ENCODE results near the gene KRTAP2-2.
"Not testable (repeated sequence)": the region's sequence is repeated elsewhere in the genome, so short reads cannot be mapped to it uniquely, and the experiment has no call there.

The KRTAP2-2 gene

DNA sequence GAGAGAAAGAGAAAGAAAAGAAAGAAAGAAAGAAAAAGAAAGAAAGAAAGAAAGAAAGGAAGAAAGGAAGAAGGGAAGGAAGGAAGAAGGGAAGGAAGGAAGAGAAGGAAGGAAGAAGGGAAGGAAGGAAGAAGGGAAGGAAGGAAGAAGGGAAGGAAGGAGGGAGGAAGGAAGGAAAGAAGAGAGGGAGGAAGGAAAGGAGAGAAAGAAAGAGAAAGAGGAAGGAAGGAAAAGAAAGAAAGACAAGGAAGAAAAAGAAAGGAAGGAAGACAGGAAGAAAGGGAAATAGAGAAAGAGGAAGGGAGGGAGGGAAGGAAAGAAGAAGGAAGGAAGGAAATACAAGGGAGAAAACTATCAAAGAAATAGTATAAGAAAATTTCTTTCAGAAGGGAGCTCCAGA is 21.8 kb upstream of the KRTAP2-2 start:
- peaks cover 41 to 45% of the 10 kb centered on the region in 2 donors for H3K27me3 Mint-ChIP-seq
- no peak for DNase-seq
- no peak overlapping the region for H3K4me3 Mint-ChIP-seq
- peaks cover 2% of the 10 kb centered on the region for H3K36me3 Mint-ChIP-seq (ENCODE audit: insufficient read depth)
- H3K27ac Mint-ChIP-seq, result no peak overlapping the region
- no peaks in the 10 kb centered on the region for H3K9me3 Mint-ChIP-seq
- no peaks in the 10 kb centered on the region for H3K4me1 Mint-ChIP-seq (ENCODE audit: low read depth in 2 of 2)
- no peak for ATAC-seq (replicated peaks)

DNA sequence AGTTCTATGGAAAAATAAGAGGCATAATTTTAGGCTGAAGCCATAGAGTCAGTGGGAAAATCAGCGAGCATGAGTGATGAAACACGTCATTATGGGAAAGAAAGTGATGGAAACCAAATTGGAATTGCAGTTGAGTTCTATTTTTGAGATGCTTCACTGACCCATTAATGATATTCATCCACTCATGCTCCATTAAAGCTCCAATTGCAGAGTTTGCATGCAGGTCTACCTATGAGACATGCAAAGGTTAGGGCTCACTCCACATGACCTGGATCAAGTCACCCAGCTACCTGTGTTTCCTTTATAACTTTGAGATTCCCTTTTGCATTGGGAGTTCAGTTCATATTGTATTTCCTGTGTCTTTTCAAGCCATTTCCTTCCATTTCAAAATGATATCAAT is 18.6 kb upstream of the KRTAP2-2 start:
- Mint-ChIP-seq H3K27ac (no peak overlapping the region), H3K4me3 (no peak overlapping the region), H3K27me3 (peaks cover 25 to 38% of the 10 kb centered on the region in 2 donors), H3K36me3 (ENCODE audit: insufficient read depth) (peaks cover 2% of the 10 kb centered on the region), H3K9me3 (no peaks in the 10 kb centered on the region), H3K4me1 (ENCODE audit: low read depth in 2 of 2) (no peaks in the 10 kb centered on the region)
- no peak for ATAC-seq (replicated peaks)
- DNase-seq, result no peak

DNA sequence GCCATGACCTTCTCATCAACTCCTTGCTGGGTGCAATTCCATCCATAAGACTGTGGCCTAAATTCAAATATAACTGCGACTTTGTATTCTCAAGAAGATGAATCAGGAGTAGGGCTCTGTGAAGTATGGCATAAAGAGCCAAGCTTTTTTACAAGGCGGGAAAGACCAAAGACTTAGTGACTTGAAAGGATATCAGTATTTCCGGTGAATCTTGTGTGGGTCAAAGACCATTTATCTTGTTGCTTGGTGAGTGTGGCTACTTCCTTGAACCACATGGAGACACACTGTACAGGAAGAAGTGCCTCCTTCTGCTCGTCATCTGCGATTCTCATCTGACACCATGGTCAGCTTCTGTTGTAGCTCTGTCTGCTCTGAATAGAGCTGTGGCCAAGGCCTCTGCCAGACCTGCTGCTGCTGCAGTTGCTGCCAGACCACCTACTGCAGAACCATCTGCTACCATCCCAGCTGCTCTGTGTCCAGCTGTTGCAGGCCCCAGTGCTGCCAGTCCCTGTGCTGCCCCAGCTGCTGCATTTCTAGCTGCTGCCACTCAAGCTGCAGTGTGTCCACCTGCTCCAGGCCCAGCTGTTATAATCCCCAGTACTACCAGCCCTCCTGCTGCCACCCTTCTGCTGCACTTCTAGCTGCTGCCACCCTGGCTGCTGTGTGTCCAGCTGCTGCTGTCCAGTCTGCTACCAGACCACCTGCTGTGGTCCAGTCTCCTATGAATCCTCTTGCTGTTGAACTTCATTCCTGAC is 16.8 kb upstream of the KRTAP2-2 start:
- H3K4me3 Mint-ChIP-seq, result no peak overlapping the region
- no peaks in the 10 kb centered on the region for H3K4me1 Mint-ChIP-seq (ENCODE audit: low read depth in 2 of 2)
- no peak for DNase-seq
- no peak overlapping the region for H3K27ac Mint-ChIP-seq
- H3K9me3 Mint-ChIP-seq, result no peaks in the 10 kb centered on the region
- ATAC-seq (replicated peaks), result no peak
- peaks cover 19 to 22% of the 10 kb centered on the region in 2 donors for H3K27me3 Mint-ChIP-seq
- peaks cover 2% of the 10 kb centered on the region for H3K36me3 Mint-ChIP-seq (ENCODE audit: insufficient read depth)

DNA sequence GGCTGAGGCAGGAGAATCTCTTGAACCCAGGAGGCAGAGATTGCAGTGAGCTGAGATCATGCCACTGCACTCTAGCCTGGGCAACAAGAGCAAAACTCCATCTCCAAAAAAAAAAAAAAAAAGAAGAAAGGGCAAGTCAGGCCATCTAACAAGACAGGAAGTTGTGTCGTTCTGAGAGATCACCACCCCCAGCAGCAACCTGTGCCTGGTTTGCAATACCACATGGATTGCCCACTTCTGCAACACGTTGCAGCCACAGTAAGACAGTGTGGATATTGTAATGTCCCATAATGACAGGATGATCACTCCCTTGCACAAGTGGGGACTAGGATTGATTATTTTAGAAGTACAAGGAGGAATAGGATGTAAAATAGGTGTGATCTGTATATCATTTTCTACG is 14.0 kb upstream of the KRTAP2-2 start:
- Mint-ChIP-seq H3K4me1 (ENCODE audit: low read depth in 2 of 2) (no peaks in the 10 kb centered on the region), H3K4me3 (no peak overlapping the region), H3K27ac (no peak overlapping the region), H3K9me3 (no peaks in the 10 kb centered on the region), H3K27me3 (no peaks in the 10 kb centered on the region), H3K36me3 (ENCODE audit: insufficient read depth) (no peaks in the 10 kb centered on the region)
- no peak for DNase-seq
- no peak for ATAC-seq (replicated peaks)

DNA sequence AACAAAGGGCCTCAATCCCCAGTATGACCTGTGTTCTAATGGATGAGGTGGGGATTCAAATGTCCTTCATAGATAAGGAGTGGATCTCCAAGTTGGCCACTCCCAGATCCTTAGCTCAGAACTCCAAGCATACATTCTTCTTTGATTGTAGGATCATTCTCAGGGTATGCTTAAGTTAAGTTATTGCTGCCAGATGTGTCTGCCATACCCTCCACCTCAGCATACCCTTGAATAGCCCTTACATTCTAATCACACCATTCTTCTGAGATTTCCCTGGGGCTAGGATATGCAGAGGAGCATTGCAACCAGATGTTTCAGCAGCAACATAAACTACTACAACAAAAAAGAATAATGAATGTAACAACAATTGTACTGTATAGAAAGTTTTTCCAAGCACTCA is 12.3 kb upstream of the KRTAP2-2 start:
- no peaks in the 10 kb centered on the region for H3K36me3 Mint-ChIP-seq (ENCODE audit: insufficient read depth)
- H3K9me3 Mint-ChIP-seq, result no peaks in the 10 kb centered on the region
- no peak overlapping the region for H3K27ac Mint-ChIP-seq
- no peaks in the 10 kb centered on the region for H3K27me3 Mint-ChIP-seq
- ATAC-seq (replicated peaks) (no peak), DNase-seq (no peak)
- no peaks in the 10 kb centered on the region for H3K4me1 Mint-ChIP-seq (ENCODE audit: low read depth in 2 of 2)
- no peak overlapping the region for H3K4me3 Mint-ChIP-seq

- H3K4me1 Mint-ChIP-seq (ENCODE audit: low read depth in 2 of 2), result no peaks in the 10 kb centered on the region
- H3K4me3 Mint-ChIP-seq, result no peak within 1 kb of the TSS
- DNase-seq (no peak), ATAC-seq (replicated peaks) (no peak)
- H3K27ac Mint-ChIP-seq, result no peak within 1 kb of the TSS
- H3K27me3 Mint-ChIP-seq, result peaks cover 3 to 11% of the 10 kb centered on the region in 2 donors
- H3K36me3 Mint-ChIP-seq (ENCODE audit: insufficient read depth), result no peaks in the 10 kb centered on the region
- no peaks in the 10 kb centered on the region for H3K9me3 Mint-ChIP-seq
These were observed 11.0 kb upstream of the KRTAP2-2 start, which contains the start of gene KRTAP2-4 for GRCh38 chr17:41065829-41066624. TSS of gene KRTAP2-4 (minus strand) at chr17:41065879. CDS start at chr17:41065845, 34 bp downstream.

DNA sequence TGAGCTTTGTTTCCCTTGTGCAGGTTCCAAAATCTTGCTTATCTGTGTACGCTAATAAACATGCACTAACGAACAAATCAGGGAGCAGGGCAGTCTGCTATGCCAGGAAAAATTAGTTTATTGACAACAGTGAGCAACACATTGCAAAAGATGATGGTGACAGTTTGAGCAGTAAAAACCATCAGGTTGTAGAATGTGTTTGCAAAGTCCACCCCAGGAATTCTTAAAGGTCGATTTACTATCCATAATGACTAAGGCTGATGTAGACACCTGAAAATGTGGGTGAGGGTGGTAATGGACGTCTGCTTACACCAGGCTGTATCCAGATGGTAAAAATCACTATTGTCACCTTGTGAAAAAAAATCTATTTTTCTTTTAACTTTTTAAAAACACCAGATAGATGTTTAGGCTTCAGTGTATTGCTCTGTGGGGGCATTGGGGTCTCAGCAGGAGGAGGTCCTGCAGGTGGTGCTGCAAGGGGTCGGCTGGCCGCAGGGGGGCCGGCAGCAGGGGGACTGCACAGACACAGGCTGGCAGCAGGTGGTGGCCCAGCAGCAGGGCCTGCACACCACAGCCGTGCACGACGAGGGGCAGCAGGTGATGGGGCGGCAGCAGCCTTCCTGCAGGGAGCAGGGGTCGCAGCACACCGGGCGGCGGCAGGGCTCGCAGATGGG is 10.1 kb upstream of the KRTAP2-2 start:
- not testable (repeated sequence) for H3K4me1 Mint-ChIP-seq (ENCODE audit: low read depth in 2 of 2); H3K36me3 Mint-ChIP-seq (ENCODE audit: insufficient read depth)

DNA sequence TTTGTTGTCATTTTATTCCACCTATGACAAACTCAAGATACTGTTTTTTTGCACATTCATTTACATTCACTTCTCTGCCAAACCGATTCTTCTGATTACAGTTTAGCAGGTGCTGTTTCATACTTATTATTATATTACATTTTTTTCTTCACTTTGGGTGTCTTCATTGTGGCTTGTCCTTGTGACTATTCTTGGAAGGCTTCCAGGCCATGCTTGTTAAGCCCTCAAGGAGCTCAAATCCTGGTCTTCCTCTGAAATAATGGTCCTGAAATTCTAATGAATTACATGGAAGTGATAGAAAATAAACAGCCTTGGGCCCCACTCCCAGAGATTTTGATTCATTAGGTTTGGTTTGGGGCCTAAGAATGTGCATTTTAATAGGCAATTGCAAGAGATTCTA is 9.3 kb upstream of the KRTAP2-2 start:
- Mint-ChIP-seq H3K27ac (no peak overlapping the region), H3K4me1 (ENCODE audit: low read depth in 2 of 2) (no peaks in the 10 kb centered on the region), H3K36me3 (ENCODE audit: insufficient read depth) (no peaks in the 10 kb centered on the region), H3K27me3 (peaks cover 20 to 26% of the 10 kb centered on the region in 2 donors), H3K4me3 (no peak overlapping the region), H3K9me3 (no peaks in the 10 kb centered on the region)
- DNase-seq (no peak), ATAC-seq (replicated peaks) (no peak)

More for the DNA sequence above, 10.1 kb upstream of the KRTAP2-2 start:
- H3K27me3 Mint-ChIP-seq, result peaks cover 12 to 19% of the 10 kb centered on the region in 2 donors
- not testable (repeated sequence) for DNase-seq; H3K9me3 Mint-ChIP-seq; H3K4me3 Mint-ChIP-seq; ATAC-seq (replicated peaks); H3K27ac Mint-ChIP-seq

GRCh38 chr17:41063449-41063848 is 8.4 kb upstream of the KRTAP2-2 start:
- no peaks in the 10 kb centered on the region for H3K9me3 Mint-ChIP-seq
- H3K4me1 Mint-ChIP-seq (ENCODE audit: low read depth in 2 of 2), result no peaks in the 10 kb centered on the region
- no peak overlapping the region for H3K4me3 Mint-ChIP-seq
- DNase-seq (no peak), ATAC-seq (replicated peaks) (no peak)
- no peak overlapping the region for H3K27ac Mint-ChIP-seq
- H3K27me3 Mint-ChIP-seq, result peaks cover 29 to 34% of the 10 kb centered on the region in 2 donors
- no peaks in the 10 kb centered on the region for H3K36me3 Mint-ChIP-seq (ENCODE audit: insufficient read depth)

DNA sequence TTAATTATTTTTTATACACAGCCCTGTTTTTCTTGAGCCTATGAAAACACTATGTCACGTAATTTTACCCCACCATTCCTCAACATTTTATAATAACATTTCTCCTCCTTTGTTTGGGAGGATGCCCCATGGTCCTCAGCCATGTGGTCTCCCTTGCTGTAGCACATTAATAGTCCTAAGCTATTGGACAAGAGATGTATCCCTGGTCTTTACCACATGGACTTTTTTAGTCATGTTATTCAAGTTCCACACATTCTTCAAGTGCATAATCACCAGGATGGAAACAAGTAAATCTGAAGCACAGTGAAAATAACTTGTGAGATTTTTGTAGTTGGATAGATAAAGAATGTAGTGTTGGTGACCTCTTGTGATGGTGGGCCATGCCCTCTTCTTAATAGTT is 6.9 kb upstream of the KRTAP2-2 start:
- Mint-ChIP-seq H3K4me1 (ENCODE audit: low read depth in 2 of 2) (no peaks in the 10 kb centered on the region), H3K27ac (no peak overlapping the region), H3K4me3 (no peak overlapping the region), H3K9me3 (peaks cover 0 to 7% of the 10 kb centered on the region in 2 donors), H3K27me3 (peaks cover 38 to 44% of the 10 kb centered on the region in 2 donors), H3K36me3 (ENCODE audit: insufficient read depth) (no peaks in the 10 kb centered on the region)
- DNase-seq, result no peak
- ATAC-seq (replicated peaks), result no peak

DNA sequence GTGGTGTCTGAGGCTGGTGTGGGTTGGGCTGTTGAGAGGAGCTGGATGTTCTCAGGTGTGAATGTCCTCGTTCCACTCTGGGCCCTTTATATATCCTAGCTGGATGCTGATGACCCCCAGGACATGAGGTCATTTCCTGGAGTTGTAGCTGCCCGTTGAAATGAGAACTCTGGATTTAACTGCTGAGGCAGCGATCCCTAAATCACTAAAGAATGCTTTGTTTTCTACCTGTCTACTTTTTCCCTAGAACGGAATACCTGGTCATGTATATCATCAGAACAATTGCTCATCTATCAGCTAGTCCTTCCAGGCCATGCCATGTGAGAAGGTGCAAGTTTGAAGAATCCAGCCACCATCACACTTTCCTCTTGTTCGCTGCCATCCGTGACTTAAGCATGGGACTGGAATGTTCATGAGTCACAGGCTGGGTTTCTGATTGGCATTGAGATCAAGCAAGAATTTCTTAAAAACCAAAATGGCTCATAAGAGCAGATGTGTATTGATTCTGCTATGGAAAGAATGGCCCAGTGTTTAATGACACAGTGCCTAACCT is 5.1 kb upstream of the KRTAP2-2 start, which contains the start of gene KRTAP2-3:
KRTAP2-3 (minus strand) TSS at position 63 of the 553 bp plus-strand sequence. CDS start 64 bp downstream, outside the sequence.
- peaks cover 38 to 56% of the 10 kb centered on the region in 2 donors for H3K27me3 Mint-ChIP-seq

GRCh38 chr17:41059276-41060051 is 4.4 kb upstream of the KRTAP2-2 start:
- ATAC-seq (replicated peaks); DNase-seq; H3K4me1 Mint-ChIP-seq (ENCODE audit: low read depth in 2 of 2); H3K4me3 Mint-ChIP-seq; H3K36me3 Mint-ChIP-seq (ENCODE audit: insufficient read depth); H3K27ac Mint-ChIP-seq; H3K9me3 Mint-ChIP-seq: not testable (repeated sequence)
- peaks cover 39 to 58% of the 10 kb centered on the region in 2 donors for H3K27me3 Mint-ChIP-seq

More for the DNA sequence above, 5.1 kb upstream of the KRTAP2-2 start, which contains the start of gene KRTAP2-3:
- DNase-seq (no peak), ATAC-seq (replicated peaks) (no peak)
- no peaks in the 10 kb centered on the region for H3K4me1 Mint-ChIP-seq (ENCODE audit: low read depth in 2 of 2)
- peaks cover 0 to 7% of the 10 kb centered on the region in 2 donors for H3K9me3 Mint-ChIP-seq
- no peaks in the 10 kb centered on the region for H3K36me3 Mint-ChIP-seq (ENCODE audit: insufficient read depth)
- H3K4me3 Mint-ChIP-seq, result no peak within 1 kb of the TSS
- H3K27ac Mint-ChIP-seq, result no peak within 1 kb of the TSS

Measured in effector memory CD8-positive, alpha-beta T cell (primary cell).